Coronary artery (tissue), 2 donors: ENCODE results near the gene FRMD1.
A peak's percentile ranks its signal among the peaks of the same experiment; 100 is the strongest.

Source experiments
- DNase-seq: peaks from one replicate; pipeline ENCODE4 v3.0.0-alpha.2; 2017; ENCODE audit warnings: low spot score
- H3K27ac ChIP-seq, 2 donors: fragments of 200-600 bp; sonication (generic); one replicate each; pipeline ENCODE4 v1.5.1; 2016 to 2019
- H3K4me3 ChIP-seq: fragments of 200-600 bp; sonication (generic); 2 replicates; pipeline ENCODE4 v1.5.1; 2016; ENCODE audit warnings: mild to moderate bottlenecking, moderate library complexity
- CTCF ChIP-seq: fragments of 200-600 bp; sonication (generic); IDR thresholded peaks from one replicate; pipeline ENCODE4 v1.5.1; 2019; ENCODE audit warnings: antibody characterized with exemption

Gene FRMD1

GRCh38 chr6:168016721-168017525 lies 62.1 kb downstream of the FRMD1 start:
- H3K27ac ChIP-seq: no peak overlapping the region
- no peak overlapping the region for H3K4me3 ChIP-seq
- TF ChIP-seq CTCF: no peak
- DNase-seq: peak; percentile 36

DNA sequence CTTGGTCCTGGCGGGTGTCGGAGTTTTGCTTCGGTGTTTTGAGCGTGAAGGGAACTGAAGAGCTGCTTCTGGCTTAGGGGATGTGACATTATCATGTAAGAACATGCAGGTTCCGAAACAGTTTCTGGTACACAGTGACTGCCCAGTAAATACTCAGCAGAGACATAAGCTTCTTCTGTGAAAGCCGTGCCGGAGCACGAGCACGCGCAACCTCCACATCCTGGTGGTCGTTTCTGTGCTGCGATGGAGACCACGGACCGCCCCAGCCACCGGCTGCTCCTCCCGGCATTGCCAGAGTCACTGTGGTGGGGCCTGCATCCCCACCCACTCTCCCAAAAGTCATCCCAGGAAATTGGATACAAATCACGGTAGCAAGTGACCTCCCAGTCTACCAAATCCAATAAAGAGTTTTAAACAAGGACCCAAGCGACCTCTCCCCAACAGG lies 62.8 kb downstream of the FRMD1 start:
- peak; percentile 11 for DNase-seq
- TF ChIP-seq CTCF: no peak
- H3K4me3 ChIP-seq: no peak overlapping the region
- H3K27ac ChIP-seq: no peak overlapping the region

DNA sequence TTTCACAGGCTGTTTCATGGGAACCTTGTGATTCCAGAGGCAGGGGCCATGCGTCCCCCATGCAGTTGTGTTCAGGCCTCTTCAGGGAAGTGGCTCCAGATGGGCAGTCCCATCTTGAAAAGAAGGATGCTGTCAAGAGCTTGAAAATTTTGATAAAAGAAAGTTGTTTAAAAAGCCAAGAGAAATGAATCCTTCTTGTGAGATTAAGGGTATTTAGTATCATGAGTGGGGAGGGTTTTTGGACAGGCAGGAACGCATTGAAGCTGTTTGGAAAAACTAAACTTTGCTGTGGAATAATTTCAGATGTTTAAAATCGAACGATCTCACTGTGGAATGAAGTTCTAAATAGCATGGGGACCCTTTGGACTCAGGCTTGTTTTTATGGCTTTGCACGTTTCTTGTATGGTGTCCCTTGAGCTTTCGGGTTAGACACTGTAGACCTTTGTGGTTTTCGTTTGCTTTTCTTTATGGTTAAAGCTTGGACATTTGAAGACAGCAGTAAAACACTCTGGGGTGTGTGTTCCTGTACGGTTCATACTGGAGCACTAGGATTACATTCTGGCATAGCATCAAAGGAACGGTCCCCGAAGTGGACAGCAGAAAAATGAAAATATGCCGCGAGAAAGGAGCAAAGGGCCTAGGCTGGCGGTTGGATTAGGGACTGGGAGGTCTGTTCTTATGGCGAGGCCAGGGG lies 63.4 kb downstream of the FRMD1 start:
- Histone ChIP-seq H3K27ac (no peak overlapping the region), H3K4me3 (no peak overlapping the region)
- TF ChIP-seq CTCF: no peak
- peak; percentile 35 for DNase-seq

DNA sequence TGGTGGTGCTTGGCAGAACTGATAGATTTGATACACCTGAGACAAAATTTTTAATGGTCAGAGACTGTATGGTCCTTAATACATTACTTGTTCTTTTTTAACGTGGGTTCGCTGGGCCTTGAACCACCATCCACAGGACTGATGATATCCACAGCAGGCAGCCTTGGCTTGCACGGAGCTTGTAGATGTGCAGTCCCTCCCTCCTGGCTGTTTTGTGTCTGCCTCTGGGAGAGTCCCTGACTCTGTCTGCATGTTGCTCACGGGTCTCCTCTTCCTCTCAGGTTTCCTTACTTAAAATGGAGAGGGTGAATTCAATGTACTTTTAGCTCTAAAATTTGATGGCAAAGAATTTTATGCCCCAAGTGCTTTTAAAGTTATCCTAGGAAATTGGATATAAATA lies 64.0 kb downstream of the FRMD1 start:
- peak; percentile 17 for DNase-seq
- H3K27ac ChIP-seq: no peak overlapping the region
- no peak overlapping the region for H3K4me3 ChIP-seq
- no peak for TF ChIP-seq CTCF

DNA sequence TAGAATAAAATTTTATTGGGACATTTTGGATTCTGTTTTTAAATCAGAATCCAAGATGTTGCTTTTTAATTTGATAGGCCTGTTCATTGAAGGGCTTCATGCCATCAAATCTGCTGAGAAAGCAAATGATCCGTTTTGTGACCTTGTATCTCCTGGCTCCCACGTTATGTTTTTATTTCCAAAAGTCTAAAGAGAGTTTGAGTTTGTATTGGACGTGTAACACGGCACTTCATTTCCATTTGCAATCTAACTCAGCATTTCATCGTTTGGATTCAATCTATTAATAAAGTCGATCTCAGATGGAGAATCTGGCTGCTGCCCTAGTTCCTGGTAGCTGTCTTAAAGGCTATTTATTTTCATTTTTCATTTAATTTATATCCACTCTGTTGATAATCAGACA lies 64.6 kb downstream of the FRMD1 start:
- no peak for TF ChIP-seq CTCF
- no peak overlapping the region for H3K4me3 ChIP-seq
- no peak overlapping the region for H3K27ac ChIP-seq
- no peak for DNase-seq

GRCh38 chr6:168013250-168013915 lies 65.6 kb downstream of the FRMD1 start:
- TF ChIP-seq CTCF: no peak
- peak; percentile 38 for DNase-seq
- Histone ChIP-seq H3K4me3 (no peak overlapping the region), H3K27ac (no peak overlapping the region)
